ENCODE measurements around the gene ASZ1.

ASZ1 gene

GRCh38 chr7:117346161-117346560, 81.1 kb downstream of the ASZ1 start:
- no peak for DNase-seq (ENCODE audit: low spot score)

GRCh38 chr7:117338020-117338419, 89.3 kb downstream of the ASZ1 start:
- DNase-seq (ENCODE audit: low spot score) = no peak

GRCh38 chr7:117333168-117333567, 94.1 kb downstream of the ASZ1 start:
- DNase-seq (ENCODE audit: low spot score) = no peak

- DNase-seq (ENCODE audit: low spot score) = no peak
Measured at GRCh38 chr7:117332031-117332430, 95.3 kb downstream of the ASZ1 start.

GRCh38 chr7:117325836-117326235, 101.5 kb downstream of the ASZ1 start:
- no peak for DNase-seq (ENCODE audit: low spot score)

GRCh38 chr7:117324960-117325359, 102.3 kb downstream of the ASZ1 start:
- DNase-seq (ENCODE audit: low spot score) = no peak

- no peak for DNase-seq (ENCODE audit: low spot score)
Measured at GRCh38 chr7:117323851-117324711, 103.2 kb downstream of the ASZ1 start.

- no peak for DNase-seq (ENCODE audit: low spot score)
Measured at GRCh38 chr7:117323305-117323850, 103.9 kb downstream of the ASZ1 start.

- no peak for DNase-seq (ENCODE audit: low spot score)
Measured at GRCh38 chr7:117322741-117323304, 104.5 kb downstream of the ASZ1 start, which contains the start of gene WNT2. Gene WNT2 (minus strand): TSS chr7:117323058. CDS start chr7:117322989, 69 bp downstream.

- DNase-seq (ENCODE audit: low spot score) = no peak
Measured at GRCh38 chr7:117320523-117320922, 106.8 kb downstream of the ASZ1 start.

GRCh38 chr7:117319181-117319580, 108.1 kb downstream of the ASZ1 start:
- no peak for DNase-seq (ENCODE audit: low spot score)

- DNase-seq (ENCODE audit: low spot score) = no peak
Measured at GRCh38 chr7:117313582-117313981, 113.7 kb downstream of the ASZ1 start.

Measured in CD4-positive, alpha-beta T cell treated with Interleukin-2 at 100 ng/mL for 4 hours (primary cell).